H7 (cell line): ENCODE results near the gene RNF157. TPM values are rescaled to one million over a fixed set of nuclear protein-coding genes. Genes with fewer than 3 reads are reported as not detected.
A peak's percentile ranks its signal among the peaks of the same experiment; 100 is the strongest.
"Not testable (repeated sequence)": the region's sequence is repeated elsewhere in the genome, so short reads cannot be mapped to it uniquely, and the experiment has no call there.

Source experiments
- DNase-seq: peaks from one replicate; pipeline ENCODE4 v3.0.0; 2012
- H3K27me3 ChIP-seq: 2 replicates; pipeline ENCODE4 v1.6.0; 2011; ENCODE audit warnings: mild to moderate bottlenecking, low read length; ENCODE audit not compliant: control insufficient read depth, insufficient read depth
- H3K36me3 ChIP-seq: replicated peaks from 2 replicates; pipeline ENCODE4 v1.5.1; 2011; ENCODE audit warnings: low read length; ENCODE audit not compliant: control insufficient read depth, insufficient read depth
- H3K4me3 ChIP-seq: 2 replicates; pipeline ENCODE4 v1.5.1; 2011; ENCODE audit warnings: low read depth, mild to moderate bottlenecking, control low read depth, low read length, moderate library complexity; ENCODE audit not compliant: insufficient read depth
- total RNA-seq: library from RNA; depleted of rRNA; stranded (reverse); fragments of >200 nt; shearing (Covaris generic); gene quantifications from 2 replicates; pipeline ENCODE4 v1.2.3, GENCODE V29; 2014

The RNF157 gene
- total RNA-seq, 1 experiment from 2014 or later = 5.6 TPM

GRCh38 chr17:76273445-76274111 is 33.3 kb upstream of the RNF157 start:
- H3K27me3 ChIP-seq = no peaks in the 10 kb centered on the region
- H3K4me3 ChIP-seq = no peak overlapping the region
- DNase-seq = peak; percentile 65
- H3K36me3 ChIP-seq = peaks cover 1% of the 10 kb centered on the region

- peak; percentile 76 for DNase-seq
Measured at GRCh38 chr17:76272541-76273444, 32.5 kb upstream of the RNF157 start.

DNA sequence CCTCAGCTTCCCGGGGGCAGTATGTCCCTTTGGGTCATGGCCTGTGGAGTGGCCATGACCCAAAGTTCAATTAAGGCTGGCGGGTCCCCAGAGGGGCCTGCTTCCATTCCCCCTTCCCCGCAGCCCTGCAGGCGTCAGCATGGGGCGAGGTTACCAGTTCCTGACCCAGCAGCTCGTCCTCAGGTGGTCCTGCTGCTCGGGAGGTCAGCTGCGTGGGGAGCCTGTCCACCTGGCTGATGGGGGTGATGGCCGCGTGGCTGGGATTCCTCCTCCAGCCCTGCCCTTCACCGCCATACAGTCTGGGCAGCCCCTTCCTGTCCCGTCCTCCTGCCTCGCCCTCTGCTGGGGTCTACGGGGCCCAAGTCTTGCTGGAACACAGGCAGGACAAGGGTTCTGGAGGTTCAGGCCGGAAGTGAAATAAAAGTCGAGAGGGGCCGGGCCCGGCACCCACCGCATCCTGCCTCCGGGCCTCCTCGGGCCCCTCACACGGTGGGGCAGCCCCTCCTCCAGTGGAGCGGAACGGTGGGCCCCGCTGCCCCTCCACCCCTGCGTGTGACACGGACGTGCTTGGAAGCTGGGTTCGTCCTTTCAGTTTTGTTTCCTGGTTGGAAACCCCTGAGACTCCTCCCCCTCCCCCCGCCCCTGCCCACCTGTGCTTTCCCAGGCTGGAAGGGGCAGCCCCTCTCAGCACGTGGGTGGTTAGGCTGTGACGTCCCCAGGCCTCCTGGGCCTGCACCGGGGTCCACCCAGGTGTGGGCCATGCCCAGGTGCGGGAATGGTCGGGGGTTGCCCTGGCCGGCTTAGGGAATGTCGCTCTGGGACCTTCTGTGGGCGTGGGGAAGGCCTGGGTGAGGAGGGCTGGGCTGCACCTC is 31.6 kb upstream of the RNF157 start:
- Histone ChIP-seq H3K36me3 (peaks cover 1% of the 10 kb centered on the region), H3K27me3 (no peaks in the 10 kb centered on the region), H3K4me3 (peak overlapping the region; percentile 3; the same call in 1 of the 2 replicates)
- peak; percentile 88 for DNase-seq

More at GRCh38 chr17:76272541-76273444, 32.5 kb upstream of the RNF157 start:
- peaks cover 1% of the 10 kb centered on the region for H3K36me3 ChIP-seq
- H3K27me3 ChIP-seq = no peaks in the 10 kb centered on the region
- no peak overlapping the region for H3K4me3 ChIP-seq

GRCh38 chr17:76270770-76271668 is 30.7 kb upstream of the RNF157 start:
- peaks cover 1% of the 10 kb centered on the region for H3K36me3 ChIP-seq
- H3K27me3 ChIP-seq = no peaks in the 10 kb centered on the region
- peak; percentile 53 for DNase-seq
- no peak overlapping the region for H3K4me3 ChIP-seq

- DNase-seq = peak; percentile 71
- no peak overlapping the region for H3K4me3 ChIP-seq
- H3K36me3 ChIP-seq = peaks cover 1% of the 10 kb centered on the region
- H3K27me3 ChIP-seq = no peaks in the 10 kb centered on the region
Measured at GRCh38 chr17:76270127-76270592, 29.9 kb upstream of the RNF157 start.

GRCh38 chr17:76268991-76269981 is 29.0 kb upstream of the RNF157 start:
- H3K27me3 ChIP-seq = no peaks in the 10 kb centered on the region
- peaks cover 1% of the 10 kb centered on the region for H3K36me3 ChIP-seq
- DNase-seq = peak; percentile 71
- no peak overlapping the region for H3K4me3 ChIP-seq

- Histone ChIP-seq H3K27me3 (no peaks in the 10 kb centered on the region), H3K4me3 (no peak overlapping the region), H3K36me3 (peaks cover 1% of the 10 kb centered on the region)
- peak; percentile 72 for DNase-seq
Measured at GRCh38 chr17:76268015-76268749, 27.9 kb upstream of the RNF157 start.

- not testable (repeated sequence) for DNase-seq, H3K36me3 ChIP-seq, H3K27me3 ChIP-seq, H3K4me3 ChIP-seq
Measured at GRCh38 chr17:76267581-76268001, 27.3 kb upstream of the RNF157 start.

GRCh38 chr17:76267051-76267576 is 26.8 kb upstream of the RNF157 start:
- no peak overlapping the region for H3K4me3 ChIP-seq
- peaks cover 1% of the 10 kb centered on the region for H3K36me3 ChIP-seq

GRCh38 chr17:76266244-76266938 is 26.1 kb upstream of the RNF157 start:
- peaks cover 1% of the 10 kb centered on the region for H3K36me3 ChIP-seq
- H3K27me3 ChIP-seq = no peaks in the 10 kb centered on the region
- H3K4me3 ChIP-seq = peak overlapping the region; percentile 80

More at GRCh38 chr17:76267051-76267576, 26.8 kb upstream of the RNF157 start:
- peak; percentile 33 for DNase-seq
- no peaks in the 10 kb centered on the region for H3K27me3 ChIP-seq

DNA sequence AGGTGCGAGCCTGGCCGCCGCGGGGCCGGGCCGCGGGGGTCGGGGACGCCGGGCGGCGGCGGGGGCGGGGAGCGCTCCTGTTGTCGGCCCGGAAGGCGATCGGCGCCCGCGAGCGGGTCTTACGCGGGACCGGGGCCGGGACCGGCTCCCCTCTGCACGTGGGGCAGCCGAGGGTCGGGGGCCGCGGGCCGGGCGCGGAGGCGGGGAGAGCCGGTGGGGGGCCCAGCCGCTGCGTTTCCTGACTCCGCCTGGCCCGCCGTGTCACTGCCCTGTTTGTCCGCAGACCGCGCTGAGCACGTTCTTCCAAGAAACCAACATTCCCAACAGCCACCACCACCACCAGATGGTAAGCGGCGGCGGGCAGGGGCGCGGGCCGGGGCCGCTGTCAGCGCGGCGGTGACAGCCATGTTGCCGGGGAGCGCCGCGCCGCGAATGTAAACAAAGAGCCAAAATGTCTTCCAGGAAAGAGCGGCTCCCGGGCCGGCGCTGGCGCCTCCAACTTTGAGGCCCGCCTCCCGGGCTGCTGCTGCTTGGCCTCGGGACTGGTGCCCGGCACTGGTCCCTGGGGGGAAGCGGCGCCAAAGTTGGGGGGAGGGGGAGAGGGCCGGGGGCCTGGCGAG is 25.4 kb upstream of the RNF157 start:
- DNase-seq = peak; percentile 86
- peaks cover under 1% of the 10 kb centered on the region for H3K36me3 ChIP-seq
- peak overlapping the region; percentile 80 for H3K4me3 ChIP-seq
- no peaks in the 10 kb centered on the region for H3K27me3 ChIP-seq

More at GRCh38 chr17:76266244-76266938, 26.1 kb upstream of the RNF157 start:
- peak; percentile 52 for DNase-seq
